GM12878 (cell line): Measurements from ENCODE around the gene SEPTIN6. TPM values are rescaled to one million over a fixed set of nuclear protein-coding genes. Genes with fewer than 3 reads are reported as not detected.
A peak's percentile ranks its signal among the peaks of the same experiment; 100 is the strongest.

Experiments
- ATF2 ChIP-seq: IDR thresholded peaks from 2 replicates; pipeline ENCODE4 v1.6.1; 2012; ENCODE audit warnings: low read length, inconsistent platforms
- ATF3 ChIP-seq: IDR thresholded peaks from 2 replicates; pipeline ENCODE4 v1.6.1; 2011; ENCODE audit warnings: low read depth, mild to moderate bottlenecking, low read length, moderate library complexity, borderline replicate concordance; ENCODE audit errors: extremely low read depth
- ATF7 ChIP-seq: fragments of 450-650 bp; IDR thresholded peaks from 2 replicates; pipeline ENCODE4 v1.6.1; 2016; ENCODE audit warnings: low read depth, mild to moderate bottlenecking
- BACH1 ChIP-seq: fragments of 450-650 bp; IDR thresholded peaks from 2 replicates; pipeline ENCODE4 v1.6.1; 2017; ENCODE audit warnings: mild to moderate bottlenecking, borderline replicate concordance
- BCL11A ChIP-seq: IDR thresholded peaks from 2 replicates; pipeline ENCODE4 v1.6.1; 2011; ENCODE audit warnings: low read depth, low read length
- BCL3 ChIP-seq: IDR thresholded peaks from 2 replicates; pipeline ENCODE4 v1.6.1; 2011; ENCODE audit warnings: borderline replicate concordance, low read depth, mild to moderate bottlenecking, moderate library complexity, low read length; ENCODE audit not compliant: insufficient read depth, poor library complexity, severe bottlenecking
- CBX3 ChIP-seq: fragments of 200-600 bp; sonication (generic); IDR thresholded peaks from 2 replicates; pipeline ENCODE4 v1.6.1; 2016; ENCODE audit warnings: low read depth, borderline replicate concordance
- CHD4 ChIP-seq: fragments of 200-600 bp; sonication (generic); IDR thresholded peaks from 2 replicates; pipeline ENCODE4 v1.6.1; 2016; ENCODE audit warnings: mild to moderate bottlenecking
- CREM ChIP-seq: IDR thresholded peaks from 2 replicates; pipeline ENCODE4 v1.6.1; 2014; ENCODE audit warnings: antibody characterized with exemption, low read depth
- CTCF ChIP-seq, 3 experiments: IDR thresholded peaks in 2 of 3; conservative IDR thresholded peaks in 1 of 3; 2 replicates each; pipeline ENCODE4 v1.5.1; 2011; ENCODE audit warnings: low read depth in 3 of 3, low read length in 3 of 3, mild to moderate bottlenecking in 3 of 3, control low read depth in 2 of 3, moderate library complexity in 2 of 3, inconsistent platforms in 1 of 3, mixed read lengths in 1 of 3; ENCODE audit not compliant: control insufficient read depth in 2 of 3, insufficient read depth in 1 of 3; ENCODE audit errors: extremely low read depth in 1 of 3
- ELK1 ChIP-seq: IDR thresholded peaks from 2 replicates; pipeline ENCODE4 v1.6.1; 2012; ENCODE audit warnings: low read depth, low read length, improper control_type of control experiment
- EZH2 ChIP-seq: IDR thresholded peaks from 2 replicates; pipeline ENCODE4 v1.6.1; 2012; ENCODE audit warnings: low read depth, mild to moderate bottlenecking, control low read depth, inconsistent platforms, low read length, borderline replicate concordance; ENCODE audit not compliant: control insufficient read depth
- HDAC2 ChIP-seq: fragments of 200-600 bp; sonication (generic); IDR thresholded peaks from 2 replicates; pipeline ENCODE4 v1.6.1; 2017
- IRF4 ChIP-seq: IDR thresholded peaks from 2 replicates; pipeline ENCODE4 v1.6.1; 2011; ENCODE audit warnings: low read depth, low read length
- MEF2A ChIP-seq: IDR thresholded peaks from 2 replicates; pipeline ENCODE4 v1.6.1; 2011; ENCODE audit warnings: low read depth, mild to moderate bottlenecking, low read length, moderate library complexity; ENCODE audit not compliant: insufficient read depth
- NR2C2 ChIP-seq: IDR thresholded peaks from 2 replicates; pipeline ENCODE4 v1.6.1; 2011; ENCODE audit warnings: borderline replicate concordance, low read depth; ENCODE audit not compliant: control insufficient read depth, insufficient read length
- NR2F1 ChIP-seq: fragments of 450-650 bp; conservative IDR thresholded peaks from 2 replicates; pipeline ENCODE4 v1.6.1; 2017; ENCODE audit warnings: mild to moderate bottlenecking
- POLR2A ChIP-seq: IDR thresholded peaks from 2 replicates; pipeline ENCODE4 v1.6.1; 2011; ENCODE audit warnings: low read depth, mild to moderate bottlenecking, low read length
- RB1 ChIP-seq: fragments of 450-650 bp; formaldehyde crosslinking; IDR thresholded peaks from 2 replicates; pipeline ENCODE4 v1.6.1; 2017; ENCODE audit warnings: mild to moderate bottlenecking, borderline replicate concordance
- RBBP5 ChIP-seq: fragments of 200-600 bp; sonication (generic); conservative IDR thresholded peaks from 2 replicates; pipeline ENCODE4 v1.6.1; 2016
- RELA ChIP-seq: fragments of 450-650 bp; IDR thresholded peaks from 2 replicates; pipeline ENCODE4 v1.8.0; 2014; ENCODE audit warnings: borderline replicate concordance; ENCODE audit not compliant: partially characterized antibody
- SREBF2 ChIP-seq: IDR thresholded peaks from 2 replicates; pipeline ENCODE4 v1.6.1; 2012; ENCODE audit warnings: mild to moderate bottlenecking, low read length
- STAT3 ChIP-seq: IDR thresholded peaks from 2 replicates; pipeline ENCODE4 v1.6.1; 2011; ENCODE audit warnings: low read depth, low read length, improper control_type of control experiment
- SUPT20H ChIP-seq: IDR thresholded peaks from 2 replicates; pipeline ENCODE4 v1.6.1; 2011; ENCODE audit warnings: low read depth, mild to moderate bottlenecking, low read length, moderate library complexity, borderline replicate concordance; ENCODE audit not compliant: control insufficient read depth
- TCF7 ChIP-seq: IDR thresholded peaks from 2 replicates; pipeline ENCODE4 v1.6.1; 2014; ENCODE audit warnings: antibody characterized with exemption, borderline replicate concordance
- ZNF207 ChIP-seq: fragments of 450-650 bp; IDR thresholded peaks from 2 replicates; pipeline ENCODE4 v1.6.1; 2014; ENCODE audit warnings: antibody characterized with exemption, mild to moderate bottlenecking, borderline replicate concordance
- polyA plus RNA-seq, 11 experiments: library from polyadenylated mRNA; depleted of rRNA in 4 of 11; unstranded in 6 of 11; stranded (reverse) in 5 of 11; fragments of >200 nt; fragmentation: Nextera tagmentation in 4 of 11; fragmentation: Illumina TruSeq in 1 of 11; extraction: Ambion mirVana in 4 of 11; extraction: Trizol in 1 of 11; gene quantifications; 1 replicate in 1 of 11; 2 replicates in 10 of 11; pipeline versions ENCODE4 v1.2.1 to v1.2.3, GENCODE V29; 2011 to 2016; ENCODE audit warnings: inconsistent platforms in 2 of 11, missing spikeins in 2 of 11, low read depth in 1 of 11
- total RNA-seq, 4 experiments: library from RNA; depleted of rRNA in 3 of 4; stranded (reverse); fragments of >200 nt in 3 of 4; fragmentation: Illumina TruSeq in 1 of 4; extraction: Trizol in 1 of 4; gene quantifications; 2 replicates each; pipeline versions ENCODE4 v1.2.1 to v1.2.3, GENCODE V29; 2013 to 2021

Gene SEPTIN6
- total and polyA plus RNA-seq, 10 of the 15 experiments (the other 5 are each of a cell fraction or from before 2014, with no cell fraction given) = 37.2 to 353 (median 154) TPM

GRCh38 chrX:119692191-119693039 is 553 bp downstream of the SEPTIN6 start (continued):
- no peak for TF ChIP-seq RELA
- peak; percentile 33; the same call in 1 of the 2 replicates for TF ChIP-seq POLR2A
- TF ChIP-seq TCF7 = no peak
- no peak for TF ChIP-seq HDAC2
- no peak for TF ChIP-seq MEF2A
- peak in 2 of 3 experiments; percentile 20 to 37; a peak in 2 of 6 replicates for TF ChIP-seq CTCF (IDR thresholded peaks at IDR 0.05 in 2 of 3, conservative IDR thresholded peaks at IDR 0.05 in 1 of 3; ENCODE audit: control insufficient read depth in 2 of 3, extremely low read depth in 1 of 3, insufficient read depth in 1 of 3, low read depth in 3 of 3, low read length in 3 of 3)
- no peak for TF ChIP-seq SUPT20H
- no peak for TF ChIP-seq ATF2
- TF ChIP-seq NR2C2 = no peak
- no peak for TF ChIP-seq ZNF207
- no peak for TF ChIP-seq CBX3
- no peak for TF ChIP-seq RB1
- no peak for TF ChIP-seq EZH2
- TF ChIP-seq RBBP5 = no peak
- no peak for TF ChIP-seq BCL11A
- TF ChIP-seq NR2F1 = no peak
- no peak for TF ChIP-seq CREM
- TF ChIP-seq ATF7 = 0 out of 2 replicates have a peak, but pooled peaks have one; percentile 10
- no peak for TF ChIP-seq SREBF2
- no peak for TF ChIP-seq STAT3
- no peak for TF ChIP-seq BACH1
- TF ChIP-seq CHD4 = no peak
- no peak for TF ChIP-seq ATF3
- peak; percentile 15 for TF ChIP-seq BCL3
- no peak for TF ChIP-seq IRF4
- no peak for TF ChIP-seq ELK1
